ENCODE measurements around the gene CD2BP2.

DNA sequence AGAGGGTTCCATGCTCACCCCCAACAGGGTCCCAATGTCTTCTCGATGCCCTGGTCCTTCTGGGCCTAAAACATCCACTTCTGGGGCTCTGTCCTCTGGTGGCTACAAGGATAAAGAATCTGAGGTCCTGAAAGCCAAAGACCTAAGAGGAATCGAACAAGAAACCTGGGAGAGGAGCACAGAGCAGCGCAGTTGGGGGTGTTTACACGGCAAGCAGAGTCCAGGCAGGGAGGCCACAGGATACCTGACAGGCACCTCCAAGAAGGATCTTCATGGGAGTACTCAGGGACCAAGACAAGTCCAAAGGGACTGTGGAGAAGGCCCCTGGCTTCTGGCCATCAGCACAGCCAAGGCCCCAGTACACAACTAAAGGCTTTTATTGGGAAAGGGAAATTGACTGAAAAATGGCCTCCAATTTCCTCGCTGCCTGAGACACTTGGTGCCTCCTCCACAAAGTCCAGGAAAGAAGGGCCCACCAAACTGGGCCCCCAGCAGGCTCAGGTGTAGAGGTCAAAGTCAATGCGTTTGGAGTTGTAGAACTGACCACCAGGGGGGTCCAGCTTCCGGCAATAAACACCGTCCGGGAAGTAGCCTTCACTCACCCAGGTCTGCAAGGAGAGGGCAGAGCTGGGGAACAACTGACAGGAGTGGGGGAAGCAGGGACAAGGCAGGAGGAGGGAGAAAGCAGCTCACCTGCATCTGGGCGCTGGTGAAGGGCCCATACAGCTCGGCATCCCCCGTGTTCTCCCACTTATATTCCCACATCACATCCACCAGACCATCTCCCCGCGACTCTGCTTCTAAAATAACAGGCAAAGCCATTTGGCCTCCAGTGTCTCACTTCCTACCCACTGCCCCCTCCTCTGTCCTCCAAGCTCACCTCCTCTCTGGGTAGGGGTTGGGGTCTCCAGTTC lies 2.4 kb downstream of the CD2BP2 start:
- no peak for TF ChIP-seq SNAI2 (CRISPR knock-in tag; IDR thresholded peaks at IDR 0.05)
- TF ChIP-seq, protein P1, sequence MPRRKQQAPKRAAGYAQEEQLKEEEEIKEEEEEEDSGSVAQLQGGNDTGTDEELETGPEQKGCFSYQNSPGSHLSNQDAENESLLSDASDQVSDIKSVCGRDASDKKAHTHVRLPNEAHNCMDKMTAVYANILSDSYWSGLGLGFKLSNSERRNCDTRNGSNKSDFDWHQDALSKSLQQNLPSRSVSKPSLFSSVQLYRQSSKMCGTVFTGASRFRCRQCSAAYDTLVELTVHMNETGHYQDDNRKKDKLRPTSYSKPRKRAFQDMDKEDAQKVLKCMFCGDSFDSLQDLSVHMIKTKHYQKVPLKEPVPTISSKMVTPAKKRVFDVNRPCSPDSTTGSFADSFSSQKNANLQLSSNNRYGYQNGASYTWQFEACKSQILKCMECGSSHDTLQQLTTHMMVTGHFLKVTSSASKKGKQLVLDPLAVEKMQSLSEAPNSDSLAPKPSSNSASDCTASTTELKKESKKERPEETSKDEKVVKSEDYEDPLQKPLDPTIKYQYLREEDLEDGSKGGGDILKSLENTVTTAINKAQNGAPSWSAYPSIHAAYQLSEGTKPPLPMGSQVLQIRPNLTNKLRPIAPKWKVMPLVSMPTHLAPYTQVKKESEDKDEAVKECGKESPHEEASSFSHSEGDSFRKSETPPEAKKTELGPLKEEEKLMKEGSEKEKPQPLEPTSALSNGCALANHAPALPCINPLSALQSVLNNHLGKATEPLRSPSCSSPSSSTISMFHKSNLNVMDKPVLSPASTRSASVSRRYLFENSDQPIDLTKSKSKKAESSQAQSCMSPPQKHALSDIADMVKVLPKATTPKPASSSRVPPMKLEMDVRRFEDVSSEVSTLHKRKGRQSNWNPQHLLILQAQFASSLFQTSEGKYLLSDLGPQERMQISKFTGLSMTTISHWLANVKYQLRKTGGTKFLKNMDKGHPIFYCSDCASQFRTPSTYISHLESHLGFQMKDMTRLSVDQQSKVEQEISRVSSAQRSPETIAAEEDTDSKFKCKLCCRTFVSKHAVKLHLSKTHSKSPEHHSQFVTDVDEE (CRISPR knock-in tag; IDR thresholded peaks at IDR 0.05): no peak
- TF ChIP-seq, protein P2, sequence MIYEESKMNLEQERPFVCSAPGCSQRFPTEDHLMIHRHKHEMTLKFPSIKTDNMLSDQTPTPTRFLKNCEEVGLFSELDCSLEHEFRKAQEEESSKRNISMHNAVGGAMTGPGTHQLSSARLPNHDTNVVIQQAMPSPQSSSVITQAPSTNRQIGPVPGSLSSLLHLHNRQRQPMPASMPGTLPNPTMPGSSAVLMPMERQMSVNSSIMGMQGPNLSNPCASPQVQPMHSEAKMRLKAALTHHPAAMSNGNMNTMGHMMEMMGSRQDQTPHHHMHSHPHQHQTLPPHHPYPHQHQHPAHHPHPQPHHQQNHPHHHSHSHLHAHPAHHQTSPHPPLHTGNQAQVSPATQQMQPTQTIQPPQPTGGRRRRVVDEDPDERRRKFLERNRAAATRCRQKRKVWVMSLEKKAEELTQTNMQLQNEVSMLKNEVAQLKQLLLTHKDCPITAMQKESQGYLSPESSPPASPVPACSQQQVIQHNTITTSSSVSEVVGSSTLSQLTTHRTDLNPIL (CRISPR knock-in tag; IDR thresholded peaks at IDR 0.05; ENCODE audit: low read depth): no peak
- TF ChIP-seq ZFP30 (CRISPR knock-in tag; IDR thresholded peaks at IDR 0.05): no peak
- TF ChIP-seq CSDC2 (CRISPR knock-in tag; IDR thresholded peaks at IDR 0.05): no peak
